Nephron progenitor cell (in vitro differentiated cells): Measurements from ENCODE around the gene TJP2.
"Not testable (repeated sequence)": the region's sequence is repeated elsewhere in the genome, so short reads cannot be mapped to it uniquely, and the experiment has no call there.

Source experiments
- DNase-seq: peaks from one replicate; pipeline ENCODE4 v3.0.0; 2021
- H3K27ac Mint-ChIP-seq: 2 replicates; pipeline ENCODE4 v1.8.0; 2021; ENCODE audit warnings: mild to moderate bottlenecking, moderate library complexity, mixed read lengths
- H3K27me3 Mint-ChIP-seq: 2 replicates; pipeline ENCODE4 v1.8.0; 2021; ENCODE audit warnings: mild to moderate bottlenecking, low read depth, mixed read lengths; ENCODE audit not compliant: poor library complexity
- H3K36me3 Mint-ChIP-seq: 2 replicates; pipeline ENCODE4 v1.8.0; 2021; ENCODE audit warnings: low read depth, mixed read lengths
- H3K4me1 Mint-ChIP-seq: 2 replicates; pipeline ENCODE4 v1.8.0; 2021; ENCODE audit warnings: mixed read lengths
- H3K4me3 Mint-ChIP-seq: 2 replicates; pipeline ENCODE4 v1.8.0; 2021; ENCODE audit warnings: mild to moderate bottlenecking, moderate library complexity, mixed read lengths
- H3K9me3 Mint-ChIP-seq: 2 replicates; pipeline ENCODE4 v1.8.0; 2021; ENCODE audit warnings: mild to moderate bottlenecking, moderate library complexity, mixed read lengths
- CTCF ChIP-seq: fragments of 200-600 bp; sonication (generic); IDR thresholded peaks from 2 replicates; pipeline ENCODE4 v1.5.0; 2021; ENCODE audit warnings: antibody characterized with exemption

The TJP2 gene

GRCh38 chr9:69303331-69303730, 129.3 kb downstream of the TJP2 start:
- no peaks in the 10 kb centered on the region for H3K27me3 Mint-ChIP-seq
- H3K4me3 Mint-ChIP-seq, result no peak overlapping the region
- no peaks in the 10 kb centered on the region for H3K9me3 Mint-ChIP-seq
- no peak overlapping the region for H3K27ac Mint-ChIP-seq
- no peaks in the 10 kb centered on the region for H3K36me3 Mint-ChIP-seq
- DNase-seq, result no peak
- no peaks in the 10 kb centered on the region for H3K4me1 Mint-ChIP-seq
- no peak for TF ChIP-seq CTCF

- not testable (repeated sequence) for H3K9me3 Mint-ChIP-seq, DNase-seq, H3K36me3 Mint-ChIP-seq, H3K4me3 Mint-ChIP-seq, H3K27ac Mint-ChIP-seq, H3K27me3 Mint-ChIP-seq, H3K4me1 Mint-ChIP-seq
Measured at GRCh38 chr9:69306895-69307445, 132.9 kb downstream of the TJP2 start.

GRCh38 chr9:69307446-69308205, 133.5 kb downstream of the TJP2 start:
- no peak overlapping the region for H3K27ac Mint-ChIP-seq
- H3K9me3 Mint-ChIP-seq, result peaks cover 11% of the 10 kb centered on the region
- peaks cover 9% of the 10 kb centered on the region for H3K27me3 Mint-ChIP-seq
- H3K36me3 Mint-ChIP-seq, result peaks cover 5% of the 10 kb centered on the region
- TF ChIP-seq CTCF, result no peak
- DNase-seq, result no peak
- H3K4me1 Mint-ChIP-seq, result no peaks in the 10 kb centered on the region
- H3K4me3 Mint-ChIP-seq, result no peak overlapping the region

- TF ChIP-seq CTCF, result no peak
- H3K27ac Mint-ChIP-seq, result no peak overlapping the region
- H3K36me3 Mint-ChIP-seq, result peaks cover 5% of the 10 kb centered on the region
- peaks cover 18% of the 10 kb centered on the region for H3K9me3 Mint-ChIP-seq
- DNase-seq, result no peak
- no peaks in the 10 kb centered on the region for H3K4me1 Mint-ChIP-seq
- H3K4me3 Mint-ChIP-seq, result no peak overlapping the region
- peaks cover 9% of the 10 kb centered on the region for H3K27me3 Mint-ChIP-seq
Measured at GRCh38 chr9:69308206-69308931, 134.3 kb downstream of the TJP2 start.

GRCh38 chr9:69313175-69313574, 139.1 kb downstream of the TJP2 start:
- DNase-seq, result no peak
- Mint-ChIP-seq H3K9me3 (peaks cover 33% of the 10 kb centered on the region), H3K4me1 (peaks cover under 1% of the 10 kb centered on the region), H3K4me3 (no peak overlapping the region), H3K27me3 (peaks cover 9% of the 10 kb centered on the region), H3K27ac (no peak overlapping the region), H3K36me3 (peaks cover 12% of the 10 kb centered on the region)
- TF ChIP-seq CTCF, result no peak

GRCh38 chr9:69314547-69314946, 140.5 kb downstream of the TJP2 start:
- Mint-ChIP-seq H3K4me3 (no peak overlapping the region), H3K36me3 (peaks cover 12% of the 10 kb centered on the region), H3K27me3 (peaks cover 16% of the 10 kb centered on the region), H3K4me1 (peaks cover 14% of the 10 kb centered on the region), H3K27ac (no peak overlapping the region), H3K9me3 (peaks cover 33% of the 10 kb centered on the region)
- no peak for TF ChIP-seq CTCF
- DNase-seq, result no peak
